GM18520 (cell line): Measurements from ENCODE around the gene PDLIM7.

Source experiments
- ATAC-seq: cut with Tn5 transposase; IDR thresholded peaks from one replicate; pipeline ENCODE4 v1.9.1; 2021; ENCODE audit not compliant: unreplicated experiment

The PDLIM7 gene

GRCh38 chr5:177446200-177447065 is 51.0 kb downstream of the PDLIM7 start, which contains the start of gene PRR7:
Gene PRR7, plus strand, starts transcription at chr5:177446814. Its CDS starts 8,254 bp downstream, at chr5:177455068.
- peak; percentile 36 for ATAC-seq

- no peak for ATAC-seq
These were observed 51.5 kb downstream of the PDLIM7 start for GRCh38 chr5:177445917-177446199.

- no peak for ATAC-seq
These were observed 52.1 kb downstream of the PDLIM7 start for GRCh38 chr5:177445052-177445916.

GRCh38 chr5:177444106-177445051 is 53.0 kb downstream of the PDLIM7 start:
- no peak for ATAC-seq

- no peak for ATAC-seq
These were observed 54.0 kb downstream of the PDLIM7 start for GRCh38 chr5:177443144-177443983.

GRCh38 chr5:177442066-177442826 is 55.2 kb downstream of the PDLIM7 start:
- no peak for ATAC-seq

- no peak for ATAC-seq
These were observed 56.2 kb downstream of the PDLIM7 start for GRCh38 chr5:177440990-177441780.

GRCh38 chr5:177440211-177440989 is 57.0 kb downstream of the PDLIM7 start:
- ATAC-seq = no peak

GRCh38 chr5:177439518-177440053 is 57.8 kb downstream of the PDLIM7 start:
- no peak for ATAC-seq

- ATAC-seq = no peak
These were observed 58.9 kb downstream of the PDLIM7 start for GRCh38 chr5:177438468-177438867.

GRCh38 chr5:177437623-177438022 is 59.8 kb downstream of the PDLIM7 start:
- ATAC-seq = no peak

GRCh38 chr5:177435847-177436536 is 61.4 kb downstream of the PDLIM7 start:
- ATAC-seq = no peak

GRCh38 chr5:177434942-177435738 is 62.3 kb downstream of the PDLIM7 start:
- no peak for ATAC-seq

- no peak for ATAC-seq
These were observed 63.0 kb downstream of the PDLIM7 start for GRCh38 chr5:177434437-177434836.

GRCh38 chr5:177433658-177434217 is 63.7 kb downstream of the PDLIM7 start:
- no peak for ATAC-seq
